ENCODE data around the gene RPTOR. TPM values are rescaled to one million over a fixed set of nuclear protein-coding genes. Genes with fewer than 3 reads are reported as not detected.

RPTOR gene
- total RNA-seq, 2 experiments from 2014 or later: 48.1 to 87.8 TPM

GRCh38 chr17:81003711-81004475, 459.3 kb downstream of the RPTOR start:
- Histone ChIP-seq H3K4me2 (ENCODE audit: low read length) (no peak overlapping the region), H3K9me3 (ENCODE audit: low read length) (no peaks in the 10 kb centered on the region), H3K4me1 (ENCODE audit: insufficient read depth, low read length, poor library complexity, severe bottlenecking) (no peaks in the 10 kb centered on the region), H3K4me3 (ENCODE audit: low read depth, low read length, poor library complexity, severe bottlenecking) (no peak overlapping the region), H3K79me2 (ENCODE audit: insufficient read depth, low read depth, low read length) (no peaks in the 10 kb centered on the region), H4K20me1 (ENCODE audit: insufficient read depth, low read length) (no peaks in the 10 kb centered on the region), H3K36me3 (ENCODE audit: insufficient read depth, low read length) (no peaks in the 10 kb centered on the region), H3K9me2 (ENCODE audit: insufficient read depth, low read length) (no peaks in the 10 kb centered on the region), H3K27ac (ENCODE audit: low read depth, low read length, poor library complexity, severe bottlenecking) (no peak overlapping the region), H2AFZ (ENCODE audit: low read length) (no peak overlapping the region)
- TF ChIP-seq EZH2phosphoT487 (IDR thresholded peaks at IDR 0.05; ENCODE audit: borderline replicate concordance, low read depth, low read length) (no peak), CTCF (conservative IDR thresholded peaks at IDR 0.05; ENCODE audit: low read length) (no peak)
- intact Hi-C loops (cut with micrococcal nuclease; ENCODE audit: unreplicated experiment): no loop called here
- BruUV-seq (replicated peaks): no TSS peak
- no peak for DNase-seq (ENCODE audit: low spot score)
- POLR2A ChIA-PET: interaction anchor here (0.8 kb wide), 1 partner anchor 48 kb away, joined by 4 read pairs; no protein-coding TSS in a partner anchor
- CTCF ChIA-PET (ENCODE audit: unreplicated experiment): no interaction called here

GRCh38 chr17:81006891-81007290, 462.3 kb downstream of the RPTOR start:
- Histone ChIP-seq H3K9me3 (ENCODE audit: low read length) (peaks cover 10% of the 10 kb centered on the region; the same call in 1 of the 2 replicates), H3K36me3 (ENCODE audit: insufficient read depth, low read length) (no peaks in the 10 kb centered on the region), H3K4me3 (ENCODE audit: low read depth, low read length, poor library complexity, severe bottlenecking) (no peak overlapping the region), H3K4me1 (ENCODE audit: insufficient read depth, low read length, poor library complexity, severe bottlenecking) (no peaks in the 10 kb centered on the region), H3K27ac (ENCODE audit: low read depth, low read length, poor library complexity, severe bottlenecking) (no peak overlapping the region), H2AFZ (ENCODE audit: low read length) (no peak overlapping the region), H4K20me1 (ENCODE audit: insufficient read depth, low read length) (no peaks in the 10 kb centered on the region), H3K4me2 (ENCODE audit: low read length) (no peak overlapping the region), H3K79me2 (ENCODE audit: insufficient read depth, low read depth, low read length) (no peaks in the 10 kb centered on the region), H3K9me2 (ENCODE audit: insufficient read depth, low read length) (no peaks in the 10 kb centered on the region)
- intact Hi-C loops (cut with micrococcal nuclease; ENCODE audit: unreplicated experiment): no loop called here
- ChIA-PET POLR2A (no interaction called here), CTCF (ENCODE audit: unreplicated experiment) (no interaction called here)
- no peak for DNase-seq (ENCODE audit: low spot score)
- BruUV-seq (replicated peaks): no TSS peak
- TF ChIP-seq CTCF (conservative IDR thresholded peaks at IDR 0.05; ENCODE audit: low read length): no peak
- TF ChIP-seq EZH2phosphoT487 (IDR thresholded peaks at IDR 0.05; ENCODE audit: borderline replicate concordance, low read depth, low read length): no peak

GRCh38 chr17:81008140-81008539, 463.5 kb downstream of the RPTOR start:
- POLR2A ChIA-PET: no interaction called here
- H3K27ac ChIP-seq (ENCODE audit: low read depth, low read length, poor library complexity, severe bottlenecking): no peak overlapping the region
- no peak for DNase-seq (ENCODE audit: low spot score)
- no peaks in the 10 kb centered on the region for H3K36me3 ChIP-seq (ENCODE audit: insufficient read depth, low read length)
- no peaks in the 10 kb centered on the region for H3K4me1 ChIP-seq (ENCODE audit: insufficient read depth, low read length, poor library complexity, severe bottlenecking)
- intact Hi-C loops (cut with micrococcal nuclease; ENCODE audit: unreplicated experiment): no loop called here
- H4K20me1 ChIP-seq (ENCODE audit: insufficient read depth, low read length): no peaks in the 10 kb centered on the region
- H2AFZ ChIP-seq (ENCODE audit: low read length): no peak overlapping the region
- peaks cover 10% of the 10 kb centered on the region; the same call in 1 of the 2 replicates for H3K9me3 ChIP-seq (ENCODE audit: low read length)
- no peaks in the 10 kb centered on the region for H3K79me2 ChIP-seq (ENCODE audit: insufficient read depth, low read depth, low read length)
- no peak overlapping the region for H3K4me3 ChIP-seq (ENCODE audit: low read depth, low read length, poor library complexity, severe bottlenecking)
- CTCF ChIA-PET (ENCODE audit: unreplicated experiment): no interaction called here
- H3K4me2 ChIP-seq (ENCODE audit: low read length): no peak overlapping the region
- TF ChIP-seq CTCF (conservative IDR thresholded peaks at IDR 0.05; ENCODE audit: low read length): no peak
- TF ChIP-seq EZH2phosphoT487 (IDR thresholded peaks at IDR 0.05; ENCODE audit: borderline replicate concordance, low read depth, low read length): no peak
- no peaks in the 10 kb centered on the region for H3K9me2 ChIP-seq (ENCODE audit: insufficient read depth, low read length)
- no TSS peak for BruUV-seq (replicated peaks)

All from OCI-LY7 (cell line).